HepG2 (cell line): ENCODE results near the gene IWS1. TPM values are rescaled to one million over a fixed set of nuclear protein-coding genes. Genes with fewer than 3 reads are reported as not detected.
A peak's percentile ranks its signal among the peaks of the same experiment; 100 is the strongest.

ENCODE experiments used
- ATAC-seq: fragments of 200-7000 bp; cut with Tn5 transposase; 3 replicates; pipeline ENCODE4 v1.9.1; 2020; ENCODE audit warnings: mild to moderate bottlenecking, moderate library complexity
- BruUV-seq: library from RNA; stranded (reverse); fragments of 400-500 nt; replicated peaks from 2 replicates; lab custom pipeline; 2021; lab: Mats Ljungman, UMichigan
- CTCF ChIA-PET: fragments of 300-600 bp; formaldehyde crosslinking; extraction: SDS; loops from one replicate; lab custom pipeline; 2021; ENCODE audit warnings: low total read pairs, inconsistent platforms, low intra/inter-chr PET ratio; lab: Yijun Ruan, JAX
- POLR2A ChIA-PET: fragments of 350-600 bp; sonication (Branson Sonifier 250); formaldehyde crosslinking; loops from one replicate; lab custom pipeline; 2020; ENCODE audit warnings: antibody characterized with exemption, inconsistent platforms; lab: Yijun Ruan, JAX
- DNase-seq: peaks from one replicate; pipeline ENCODE4 v3.0.0-alpha.2; 2015; ENCODE audit warnings: low spot score
- FAIRE-seq: peaks from 3 replicates; lab custom pipeline; 2011; peaks lifted over from hg19 to GRCh38; lab: Jason Lieb, UNC
- H2AFZ ChIP-seq: one replicate; pipeline ENCODE4 v1.6.1; 2011; ENCODE audit warnings: low read length, inconsistent platforms
- H3K27ac ChIP-seq: fragments of 300-600 bp; 3 replicates; pipeline ENCODE4 v1.8.0; 2011; ENCODE audit warnings: mixed run types, mild to moderate bottlenecking, mixed read lengths, low read length, inconsistent platforms; ENCODE audit not compliant: insufficient read depth; ENCODE audit errors: extremely low read length
- H3K27me3 ChIP-seq, 2 experiments: fragments of 200-600 bp in 1 of 2; 2 replicates in 1 of 2; 3 replicates in 1 of 2; pipeline versions ENCODE4 v1.6.0 to v1.8.0; 2011; ENCODE audit warnings: low read length in 2 of 2, mild to moderate bottlenecking in 2 of 2, moderate library complexity in 2 of 2, inconsistent platforms in 1 of 2; ENCODE audit not compliant: insufficient read depth in 2 of 2, control insufficient read depth in 1 of 2
- H3K36me3 ChIP-seq, 2 experiments: fragments of 200-600 bp in 1 of 2; replicated peaks in 1 of 2; 2 replicates in 1 of 2; 3 replicates in 1 of 2; pipeline versions ENCODE4 v1.5.1 to v1.8.0; 2011; ENCODE audit warnings: low read length in 2 of 2, inconsistent platforms in 1 of 2; ENCODE audit not compliant: insufficient read depth in 2 of 2, control insufficient read depth in 1 of 2
- H3K4me1 ChIP-seq: 2 replicates; pipeline ENCODE4 v1.5.1; 2012; ENCODE audit warnings: low read length, inconsistent platforms; ENCODE audit not compliant: insufficient read depth
- H3K4me2 ChIP-seq: 2 replicates; pipeline ENCODE4 v1.6.0; 2011; ENCODE audit warnings: low read depth, low read length, inconsistent platforms
- H3K4me3 ChIP-seq, 3 experiments: fragments of 200-600 bp in 1 of 3; sonication (generic), shearing (Covaris generic) in 1 of 3; replicated peaks in 1 of 3; 2 replicates each; pipeline ENCODE4 v1.5.1; 2011 to 2016; ENCODE audit warnings: low read length in 3 of 3, inconsistent platforms in 2 of 3, low read depth in 2 of 3, mild to moderate bottlenecking in 2 of 3, control low read depth in 1 of 3, mixed read lengths in 1 of 3; ENCODE audit not compliant: insufficient read depth in 1 of 3
- H3K79me2 ChIP-seq: one replicate; pipeline ENCODE4 v1.6.1; 2011; ENCODE audit warnings: low read length, inconsistent platforms; ENCODE audit not compliant: insufficient read depth
- H3K9ac ChIP-seq: 2 replicates; pipeline ENCODE4 v1.6.0; 2011; ENCODE audit warnings: mild to moderate bottlenecking, low read depth, low read length, inconsistent platforms; ENCODE audit not compliant: insufficient read depth
- H3K9me3 ChIP-seq: 2 replicates; pipeline ENCODE4 v1.5.1; 2012; ENCODE audit warnings: mild to moderate bottlenecking, low read length
- H4K20me1 ChIP-seq: 2 replicates; pipeline ENCODE4 v1.6.0; 2011; ENCODE audit warnings: inconsistent platforms, mild to moderate bottlenecking, low read length, moderate library complexity; ENCODE audit not compliant: insufficient read depth
- ARNTL ChIP-seq: sonication (generic); formaldehyde crosslinking; IDR thresholded peaks from 2 replicates; pipeline ENCODE4 v1.4.0; 2020; ENCODE audit warnings: mild to moderate bottlenecking, missing genetic modification reagents
- DMTF1 ChIP-seq: sonication (generic); formaldehyde crosslinking; IDR thresholded peaks from 2 replicates; pipeline ENCODE4 v1.4.0; 2020; ENCODE audit warnings: mild to moderate bottlenecking, missing genetic modification reagents
- FOXJ3 ChIP-seq: sonication (generic); formaldehyde crosslinking; IDR thresholded peaks from 2 replicates; pipeline ENCODE4 v1.4.0; 2020; ENCODE audit warnings: missing genetic modification reagents, mild to moderate bottlenecking, borderline replicate concordance
- FOXM1 ChIP-seq: sonication (generic); formaldehyde crosslinking; IDR thresholded peaks from 2 replicates; pipeline ENCODE4 v1.5.0; 2020; ENCODE audit warnings: missing genetic modification reagents
- HMGA1 ChIP-seq: sonication (generic); formaldehyde crosslinking; conservative IDR thresholded peaks from 2 replicates; pipeline ENCODE4 v1.4.0; 2020; ENCODE audit warnings: missing genetic modification reagents
- JUNB ChIP-seq: sonication (generic); formaldehyde crosslinking; IDR thresholded peaks from 2 replicates; pipeline ENCODE4 v1.8.0; 2022; ENCODE audit warnings: missing genetic modification reagents, mild to moderate bottlenecking, borderline replicate concordance
- NCOA5 ChIP-seq: sonication (generic); formaldehyde crosslinking; IDR thresholded peaks from 2 replicates; pipeline ENCODE4 v1.4.0; 2020; ENCODE audit warnings: missing genetic modification reagents
- POGK ChIP-seq: sonication (generic); formaldehyde crosslinking; conservative IDR thresholded peaks from 2 replicates; pipeline ENCODE4 v1.8.0; 2022; ENCODE audit warnings: mild to moderate bottlenecking, moderate library complexity, missing genetic modification reagents
- RERE ChIP-seq: IDR thresholded peaks from 2 replicates; pipeline ENCODE4 v1.6.1; 2016; ENCODE audit warnings: low read depth, missing genetic modification reagents, missing compliant biosample characterization
- ZFAT ChIP-seq: sonication (generic); formaldehyde crosslinking; conservative IDR thresholded peaks from 2 replicates; pipeline ENCODE4 v1.8.1; 2023; ENCODE audit warnings: missing genetic modification reagents, inconsistent platforms
- ZNF335 ChIP-seq: sonication (generic); formaldehyde crosslinking; IDR thresholded peaks from 2 replicates; pipeline ENCODE4 v1.4.0; 2020; ENCODE audit warnings: missing genetic modification reagents
- ZNF460 ChIP-seq: sonication (generic); formaldehyde crosslinking; IDR thresholded peaks from 2 replicates; pipeline ENCODE4 v1.5.1; 2020; ENCODE audit warnings: missing genetic modification reagents, mild to moderate bottlenecking, borderline replicate concordance
- WGBS: methylation state at CpG from one replicate; pipeline ENCODE4 v1.1.6; 2017; ENCODE audit warnings: low lambda C conversion rate; 5-methylcytosine and 5-hydroxymethylcytosine counted together
- in situ Hi-C: cut with HindIII; loops from 2 replicates; pipeline ENCODE4 v1.10.0; 2017; ENCODE audit warnings: low pct_unique_long_range_greater_than_20kb; ENCODE audit not compliant: extremely low pct_ligation_motif_present
- intact Hi-C: fragments of 100-400 bp; cut with micrococcal nuclease; formaldehyde crosslinking; loops from one replicate; pipeline ENCODE4 v1.10.0; 2022; ENCODE audit not compliant: unreplicated experiment
- polyA plus RNA-seq, 8 experiments: library from polyadenylated mRNA; depleted of rRNA in 3 of 8; stranded (reverse) in 7 of 8; unstranded in 1 of 8; fragments of >200 nt; fragmentation: Illumina TruSeq in 4 of 8; extraction: Trizol in 4 of 8; gene quantifications; 2 replicates each; pipeline versions ENCODE4 v1.2.1 to v1.2.3, GENCODE V29; 2011 to 2016; ENCODE audit warnings: low read depth in 4 of 8, missing spikeins in 1 of 8, mixed read lengths in 1 of 8; ENCODE audit not compliant: insufficient read depth in 1 of 8
- total RNA-seq, 5 experiments: library from RNA; depleted of rRNA; stranded (reverse); fragments of >200 nt; fragmentation: Illumina TruSeq; extraction: Trizol; gene quantifications; 2 replicates each; pipeline ENCODE4 v1.2.3, GENCODE V29; 2016; ENCODE audit warnings: low read depth in 1 of 5

The IWS1 gene
- total and polyA plus RNA-seq, 2 of the 13 experiments (the other 11 are each of a cell fraction or from before 2014, with no cell fraction given) = 28.9 to 62.3 TPM

GRCh38 chr2:127512362-127512761 is 13.9 kb downstream of the IWS1 start:
- H3K36me3 ChIP-seq = peaks cover 12 to 48% of the 10 kb centered on the region in 2 experiments
- no peak overlapping the region for H2AFZ ChIP-seq
- peaks cover 96% of the 10 kb centered on the region for H3K79me2 ChIP-seq
- BruUV-seq = no TSS peak
- H3K27me3 ChIP-seq = no peaks in the 10 kb centered on the region
- H3K4me1 ChIP-seq = peaks cover 60% of the 10 kb centered on the region
- H3K4me2 ChIP-seq = no peak overlapping the region
- ATAC-seq (no peak), FAIRE-seq (no peak), DNase-seq (no peak)
- ChIA-PET POLR2A (interaction anchor here (7.1 kb wide), 1 partner anchor 14 kb away, joined by 41 read pairs; the partner anchor contains the start of gene IWS1), CTCF (no interaction called here)
- H3K9ac ChIP-seq = no peak overlapping the region
- intact Hi-C loops = no loop called here
- H4K20me1 ChIP-seq = peaks cover 52% of the 10 kb centered on the region
- no peak overlapping the region for H3K4me3 ChIP-seq
- no peaks in the 10 kb centered on the region for H3K9me3 ChIP-seq
- peak overlapping the region; percentile 60 for H3K27ac ChIP-seq
- TF ChIP-seq ARNTL (CRISPR knock-in tag) (no peak), ZNF460 (CRISPR knock-in tag) (no peak), ZFAT (no peak), HMGA1 (no peak), ZNF335 (CRISPR knock-in tag) (no peak), FOXM1 (CRISPR knock-in tag) (no peak), RERE (CRISPR knock-in tag) (no peak), FOXJ3 (CRISPR knock-in tag) (no peak), JUNB (CRISPR knock-in tag) (no peak), DMTF1 (CRISPR knock-in tag) (no peak), NCOA5 (CRISPR knock-in tag) (no peak), POGK (no peak)
- TF ChIP-seq, all 625 proteins: peak for 0
- 96% methylated on average over 4 of the region's 4 CpGs for WGBS
- in situ Hi-C loops = no loop called here
